ENCODE measurements around the gene PSMD10. TPM values are rescaled to one million over a fixed set of nuclear protein-coding genes. Genes with fewer than 3 reads are reported as not detected.

PSMD10 gene
- total RNA-seq, 1 experiment from 2014 or later = 41.1 TPM

DNA sequence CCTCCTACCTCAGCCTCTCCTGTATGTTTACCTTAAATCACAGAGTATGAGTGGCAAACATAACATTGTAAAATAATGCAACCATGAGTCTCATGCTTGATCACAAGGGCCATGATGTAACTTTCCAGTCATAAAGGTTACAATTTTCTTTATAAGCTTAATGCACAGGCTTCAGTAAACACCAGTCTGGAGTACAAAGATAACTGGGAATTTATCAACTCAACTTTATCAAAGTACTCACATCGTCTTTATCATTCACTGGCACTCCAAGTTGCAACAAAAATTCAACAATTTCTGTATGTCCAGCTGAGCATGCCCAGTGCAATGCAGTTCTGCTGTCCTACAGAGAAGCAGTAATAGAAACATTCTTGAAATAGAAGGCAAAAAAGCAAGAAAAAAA is 2.8 kb downstream of the PSMD10 start:
- no peaks in the 10 kb centered on the region; the same call in 1 of the 2 replicates for H3K4me1 ChIP-seq
- ChIA-PET CTCF (no interaction called here), POLR2A (no interaction called here)
- no peaks in the 10 kb centered on the region for H3K36me3 ChIP-seq (ENCODE audit: control insufficient read depth, insufficient read depth, low read length)
- no peaks in the 10 kb centered on the region for H3K27me3 ChIP-seq (replicated peaks; ENCODE audit: control insufficient read depth, insufficient read depth, low read length)
- no TSS peak for BruUV-seq (replicated peaks)
- Mint-ChIP-seq H3K4me1 (ENCODE audit: low read depth, unreplicated experiment) (no peaks in the 10 kb centered on the region), H3K27me3 (ENCODE audit: insufficient read depth, unreplicated experiment) (no peaks in the 10 kb centered on the region), H3K4me3 (ENCODE audit: unreplicated experiment) (no peak overlapping the region), H3K9me3 (ENCODE audit: unreplicated experiment) (no peaks in the 10 kb centered on the region), H3K36me3 (ENCODE audit: insufficient read depth, unreplicated experiment) (no peaks in the 10 kb centered on the region), H3K27ac (ENCODE audit: unreplicated experiment) (no peak overlapping the region)
- no peaks in the 10 kb centered on the region for H3K9me3 ChIP-seq
- no peak overlapping the region for H3K4me3 ChIP-seq (ENCODE audit: low read depth, low read length)
- TF ChIP-seq, protein P1, sequence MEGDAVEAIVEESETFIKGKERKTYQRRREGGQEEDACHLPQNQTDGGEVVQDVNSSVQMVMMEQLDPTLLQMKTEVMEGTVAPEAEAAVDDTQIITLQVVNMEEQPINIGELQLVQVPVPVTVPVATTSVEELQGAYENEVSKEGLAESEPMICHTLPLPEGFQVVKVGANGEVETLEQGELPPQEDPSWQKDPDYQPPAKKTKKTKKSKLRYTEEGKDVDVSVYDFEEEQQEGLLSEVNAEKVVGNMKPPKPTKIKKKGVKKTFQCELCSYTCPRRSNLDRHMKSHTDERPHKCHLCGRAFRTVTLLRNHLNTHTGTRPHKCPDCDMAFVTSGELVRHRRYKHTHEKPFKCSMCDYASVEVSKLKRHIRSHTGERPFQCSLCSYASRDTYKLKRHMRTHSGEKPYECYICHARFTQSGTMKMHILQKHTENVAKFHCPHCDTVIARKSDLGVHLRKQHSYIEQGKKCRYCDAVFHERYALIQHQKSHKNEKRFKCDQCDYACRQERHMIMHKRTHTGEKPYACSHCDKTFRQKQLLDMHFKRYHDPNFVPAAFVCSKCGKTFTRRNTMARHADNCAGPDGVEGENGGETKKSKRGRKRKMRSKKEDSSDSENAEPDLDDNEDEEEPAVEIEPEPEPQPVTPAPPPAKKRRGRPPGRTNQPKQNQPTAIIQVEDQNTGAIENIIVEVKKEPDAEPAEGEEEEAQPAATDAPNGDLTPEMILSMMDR (IDR thresholded peaks at IDR 0.05; ENCODE audit: insufficient read depth in 1 of 2, low read depth in 1 of 2, low read length in 1 of 2, severe bottlenecking in 1 of 2, unreplicated experiment in 1 of 2) = no peak
- DNase-seq = no peak
- intact Hi-C loops (cut with micrococcal nuclease; ENCODE audit: unreplicated experiment) = no loop called here

DNA sequence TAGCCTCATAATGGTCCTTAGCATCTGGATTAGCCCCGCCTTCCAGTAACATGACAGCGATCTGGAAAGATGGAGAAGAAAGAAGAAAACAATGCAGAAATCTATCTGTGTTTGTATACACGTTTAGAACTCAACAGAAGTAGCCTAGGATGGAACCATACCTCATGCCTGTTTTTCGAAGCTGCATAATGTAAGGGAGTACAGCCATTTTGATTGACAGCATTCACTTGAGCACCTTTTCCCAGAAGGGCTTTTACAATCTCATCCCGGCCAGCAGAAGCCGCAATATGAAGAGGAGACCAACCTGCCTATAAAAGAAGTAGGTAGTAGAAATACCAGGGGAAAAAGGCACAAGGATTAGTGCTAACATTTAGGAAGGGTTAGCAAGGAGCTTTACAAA is 3.5 kb downstream of the PSMD10 start:
- Histone ChIP-seq H3K9me3 (no peaks in the 10 kb centered on the region), H3K4me3 (ENCODE audit: low read depth, low read length) (no peak overlapping the region), H3K36me3 (ENCODE audit: control insufficient read depth, insufficient read depth, low read length) (no peaks in the 10 kb centered on the region), H3K4me1 (no peaks in the 10 kb centered on the region; the same call in 1 of the 2 replicates), H3K27me3 (replicated peaks; ENCODE audit: control insufficient read depth, insufficient read depth, low read length) (no peaks in the 10 kb centered on the region)
- ChIA-PET POLR2A (no interaction called here), CTCF (no interaction called here)
- no peak for DNase-seq
- Mint-ChIP-seq H3K4me1 (ENCODE audit: low read depth, unreplicated experiment) (no peaks in the 10 kb centered on the region), H3K36me3 (ENCODE audit: insufficient read depth, unreplicated experiment) (no peaks in the 10 kb centered on the region), H3K27ac (ENCODE audit: unreplicated experiment) (no peak overlapping the region), H3K9me3 (ENCODE audit: unreplicated experiment) (no peaks in the 10 kb centered on the region), H3K27me3 (ENCODE audit: insufficient read depth, unreplicated experiment) (no peaks in the 10 kb centered on the region), H3K4me3 (ENCODE audit: unreplicated experiment) (no peak overlapping the region)
- BruUV-seq (replicated peaks) = no TSS peak
- TF ChIP-seq, protein P1 (IDR thresholded peaks at IDR 0.05; ENCODE audit: insufficient read depth in 1 of 2, low read depth in 1 of 2, low read length in 1 of 2, severe bottlenecking in 1 of 2, unreplicated experiment in 1 of 2) = no peak
- intact Hi-C loops (cut with micrococcal nuclease; ENCODE audit: unreplicated experiment) = no loop called here

DNA sequence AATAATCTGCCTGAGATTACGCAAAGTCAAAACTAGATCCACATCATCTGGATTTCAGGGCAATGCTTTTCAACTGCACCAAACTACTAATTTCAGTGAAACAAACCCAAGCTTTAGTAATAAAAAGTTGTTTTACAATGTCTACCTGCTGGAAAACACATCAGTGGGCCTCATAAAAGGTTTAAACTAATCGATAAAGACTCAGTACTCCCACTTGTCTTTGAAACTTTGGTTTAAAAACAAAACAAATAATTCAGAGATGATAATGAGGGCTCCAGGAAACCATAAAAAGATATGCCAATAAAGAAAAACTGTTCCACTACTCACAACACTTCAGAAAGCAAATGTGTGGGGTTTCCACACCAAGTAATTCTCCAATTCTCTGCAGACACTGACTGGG is 10.2 kb downstream of the PSMD10 start:
- Histone ChIP-seq H3K4me3 (ENCODE audit: low read depth, low read length) (no peak overlapping the region), H3K4me1 (no peaks in the 10 kb centered on the region), H3K9me3 (no peaks in the 10 kb centered on the region), H3K36me3 (ENCODE audit: control insufficient read depth, insufficient read depth, low read length) (no peaks in the 10 kb centered on the region), H3K27me3 (replicated peaks; ENCODE audit: control insufficient read depth, insufficient read depth, low read length) (no peaks in the 10 kb centered on the region)
- ChIA-PET POLR2A (no interaction called here), CTCF (no interaction called here)
- no peak overlapping the region for H3K4me3 Mint-ChIP-seq (ENCODE audit: unreplicated experiment)
- no peaks in the 10 kb centered on the region for H3K27me3 Mint-ChIP-seq (ENCODE audit: insufficient read depth, unreplicated experiment)
- no peaks in the 10 kb centered on the region for H3K36me3 Mint-ChIP-seq (ENCODE audit: insufficient read depth, unreplicated experiment)
- H3K9me3 Mint-ChIP-seq (ENCODE audit: unreplicated experiment) = no peaks in the 10 kb centered on the region
- H3K4me1 Mint-ChIP-seq (ENCODE audit: low read depth, unreplicated experiment) = no peaks in the 10 kb centered on the region
- H3K27ac Mint-ChIP-seq (ENCODE audit: unreplicated experiment) = no peak overlapping the region
- DNase-seq = no peak
- TF ChIP-seq, protein P1 (IDR thresholded peaks at IDR 0.05; ENCODE audit: insufficient read depth in 1 of 2, low read depth in 1 of 2, low read length in 1 of 2, severe bottlenecking in 1 of 2, unreplicated experiment in 1 of 2) = no peak
- intact Hi-C loops (cut with micrococcal nuclease; ENCODE audit: unreplicated experiment) = no loop called here
- no TSS peak for BruUV-seq (replicated peaks)
